Adrenal gland (tissue), 5 donors: ENCODE results near the gene TRMT1.

ENCODE experiments used
- POLR2A ChIP-seq, 2 donors: fragments of 450-650 bp; IDR thresholded peaks; one replicate each; pipeline ENCODE4 v1.6.1; 2017; ENCODE audit warnings: antibody characterized with exemption in 2 of 2, mild to moderate bottlenecking in 2 of 2, moderate library complexity in 1 of 2
- TF ChIP-seq, protein P1 (sequence below), 6 experiments: fragments of 450-650 bp in 4 of 6; fragments of 200-600 bp in 2 of 6; sonication (generic) in 1 of 6; IDR thresholded peaks; 1 replicate in 5 of 6; 2 replicates in 1 of 6; pipeline versions ENCODE4 v1.5.1 to v1.8.0; 2016 to 2021; ENCODE audit warnings: antibody characterized with exemption in 6 of 6, mild to moderate bottlenecking in 2 of 6, moderate library complexity in 1 of 6
- donor health status: DM: no; HTN: no; CAD: no.

DNA sequence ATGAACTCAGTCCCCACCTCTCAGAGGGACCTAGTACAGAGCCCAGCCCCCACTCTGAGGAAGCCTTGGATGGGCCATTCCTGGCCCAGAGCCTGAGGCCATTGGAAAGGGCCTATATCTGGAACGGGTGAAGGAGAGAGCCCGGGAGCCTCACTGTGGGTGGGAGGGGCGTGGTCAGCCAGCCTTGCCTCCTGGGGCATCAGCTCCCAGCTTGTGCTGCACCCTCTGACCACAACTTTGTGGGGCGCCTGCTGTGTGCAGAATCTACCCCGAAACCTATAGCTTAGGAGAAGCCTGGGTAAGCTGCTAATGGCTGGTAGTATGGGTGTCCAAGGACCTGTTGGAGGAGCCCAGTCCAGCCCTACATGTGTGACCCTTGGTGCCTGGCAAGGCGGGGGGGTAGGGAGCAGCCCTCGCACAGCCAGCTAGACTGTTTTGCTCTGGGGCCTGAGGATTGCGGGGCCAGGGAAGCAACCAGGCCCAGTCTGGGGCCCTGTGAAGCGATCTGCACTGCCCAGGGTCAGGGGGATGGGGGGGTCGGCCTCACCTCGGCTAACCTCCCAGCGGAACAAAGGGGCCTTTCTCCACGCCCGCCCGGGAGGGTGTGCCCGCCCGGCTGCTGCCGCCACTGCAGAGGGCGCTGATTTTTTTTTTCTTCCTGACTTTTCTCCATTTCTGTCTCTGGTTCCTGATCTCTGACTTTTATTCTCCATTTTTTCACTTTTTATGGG lies 56.1 kb downstream of the TRMT1 start:
- TF ChIP-seq POLR2A (IDR thresholded peaks at IDR 0.05): no peak
- TF ChIP-seq, protein P1, sequence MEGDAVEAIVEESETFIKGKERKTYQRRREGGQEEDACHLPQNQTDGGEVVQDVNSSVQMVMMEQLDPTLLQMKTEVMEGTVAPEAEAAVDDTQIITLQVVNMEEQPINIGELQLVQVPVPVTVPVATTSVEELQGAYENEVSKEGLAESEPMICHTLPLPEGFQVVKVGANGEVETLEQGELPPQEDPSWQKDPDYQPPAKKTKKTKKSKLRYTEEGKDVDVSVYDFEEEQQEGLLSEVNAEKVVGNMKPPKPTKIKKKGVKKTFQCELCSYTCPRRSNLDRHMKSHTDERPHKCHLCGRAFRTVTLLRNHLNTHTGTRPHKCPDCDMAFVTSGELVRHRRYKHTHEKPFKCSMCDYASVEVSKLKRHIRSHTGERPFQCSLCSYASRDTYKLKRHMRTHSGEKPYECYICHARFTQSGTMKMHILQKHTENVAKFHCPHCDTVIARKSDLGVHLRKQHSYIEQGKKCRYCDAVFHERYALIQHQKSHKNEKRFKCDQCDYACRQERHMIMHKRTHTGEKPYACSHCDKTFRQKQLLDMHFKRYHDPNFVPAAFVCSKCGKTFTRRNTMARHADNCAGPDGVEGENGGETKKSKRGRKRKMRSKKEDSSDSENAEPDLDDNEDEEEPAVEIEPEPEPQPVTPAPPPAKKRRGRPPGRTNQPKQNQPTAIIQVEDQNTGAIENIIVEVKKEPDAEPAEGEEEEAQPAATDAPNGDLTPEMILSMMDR (IDR thresholded peaks at IDR 0.05): no peak
